ENCODE results near the gene LTBR.
"Not testable (repeated sequence)": the region's sequence is repeated elsewhere in the genome, so short reads cannot be mapped to it uniquely, and the experiment has no call there.

LTBR gene

DNA sequence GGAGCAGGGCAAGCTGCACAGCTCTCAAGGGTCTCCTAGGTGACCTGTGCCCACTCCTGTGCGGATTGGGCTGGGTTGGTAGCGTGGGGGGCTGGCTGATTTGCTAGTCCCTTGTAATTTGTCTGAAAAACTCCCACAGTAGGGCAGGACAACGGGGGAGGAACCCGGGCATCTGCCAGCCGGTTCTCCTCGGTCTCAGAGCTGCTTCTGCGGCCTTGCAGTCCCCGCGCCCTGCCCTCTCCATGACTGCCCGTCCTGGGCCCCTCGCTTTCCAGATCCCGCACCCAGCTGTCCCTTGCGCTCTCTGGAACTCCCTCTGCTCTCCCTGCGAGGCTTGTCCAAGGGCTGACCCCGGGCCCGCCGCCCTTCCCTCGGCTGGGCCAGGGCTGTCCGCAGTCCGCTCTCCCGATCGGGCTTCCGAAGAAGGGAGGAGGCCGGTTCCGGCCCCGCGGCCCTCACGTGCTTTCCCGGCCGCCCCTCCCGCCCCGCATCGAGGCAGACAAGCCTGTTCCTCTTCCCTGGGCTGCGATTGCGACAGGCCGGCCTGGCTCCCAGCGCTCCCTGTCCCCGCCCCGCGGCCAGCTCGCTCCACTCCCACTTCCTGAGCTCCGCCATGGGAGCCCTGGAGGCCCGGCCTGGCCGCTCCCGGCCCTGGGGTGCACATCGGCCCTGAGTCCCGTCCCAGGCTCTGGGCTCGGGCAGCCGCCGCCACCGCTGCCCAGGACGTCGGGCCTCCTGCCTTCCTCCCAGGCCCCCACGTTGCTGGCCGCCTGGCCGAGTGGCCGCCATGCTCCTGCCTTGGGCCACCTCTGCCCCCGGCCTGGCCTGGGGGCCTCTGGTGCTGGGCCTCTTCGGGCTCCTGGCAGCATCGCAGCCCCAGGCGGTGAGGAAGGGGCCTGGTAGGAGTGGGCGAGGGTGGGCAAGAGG lies at the start of gene LTBR:
LTBR (plus strand) TSS at position 591 of the 927 bp plus-strand sequence; CDS start at position 788, 197 bp downstream.
- no peak for DNase-seq (ENCODE audit: low spot score)

DNA sequence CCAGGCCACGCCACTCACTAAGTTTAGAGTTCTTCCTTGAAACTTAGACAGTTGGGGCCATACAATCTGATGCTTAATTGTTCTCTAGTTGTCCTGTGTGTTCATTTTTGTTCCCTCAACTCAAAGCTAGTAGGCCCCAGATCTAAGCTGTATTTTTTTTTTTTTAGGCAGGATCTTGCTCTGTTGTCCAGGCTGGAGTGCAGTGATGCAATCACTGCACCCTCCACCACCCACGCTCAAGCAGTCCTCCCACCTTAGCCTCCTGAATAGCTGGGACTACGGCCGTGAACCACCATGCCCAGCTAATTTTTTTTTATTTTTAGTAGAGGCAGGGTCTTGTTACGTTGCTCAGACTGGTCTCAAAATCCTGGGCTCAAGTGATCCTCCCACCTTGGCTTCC lies 49.6 kb upstream of the LTBR start:
- no peak for DNase-seq (ENCODE audit: low spot score)

DNA sequence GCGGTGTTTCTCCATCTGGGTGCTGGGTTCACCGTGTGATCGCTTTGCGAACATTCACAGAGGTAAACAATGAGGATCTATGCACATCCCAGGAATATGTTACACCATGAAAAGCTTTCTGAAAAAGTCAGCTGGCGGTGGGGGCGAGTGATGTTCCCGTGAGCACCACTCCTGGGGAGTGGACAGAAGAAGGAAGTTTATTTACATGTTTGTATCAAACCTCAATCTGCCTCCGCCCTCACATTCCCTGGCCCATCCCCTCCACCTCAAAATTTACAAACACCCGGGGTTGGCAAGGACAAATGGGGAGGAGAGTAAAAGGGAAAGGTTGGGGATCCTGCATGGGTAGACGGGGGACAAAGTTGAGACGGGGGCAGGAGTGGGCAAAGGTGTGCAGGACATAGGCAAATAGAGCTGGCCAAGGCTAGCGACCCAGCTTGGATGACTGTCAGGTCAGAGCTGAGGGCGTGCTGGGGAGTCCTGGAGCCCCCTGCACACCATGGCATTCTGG lies 49.0 kb upstream of the LTBR start:
- DNase-seq (ENCODE audit: low spot score) = no peak

DNA sequence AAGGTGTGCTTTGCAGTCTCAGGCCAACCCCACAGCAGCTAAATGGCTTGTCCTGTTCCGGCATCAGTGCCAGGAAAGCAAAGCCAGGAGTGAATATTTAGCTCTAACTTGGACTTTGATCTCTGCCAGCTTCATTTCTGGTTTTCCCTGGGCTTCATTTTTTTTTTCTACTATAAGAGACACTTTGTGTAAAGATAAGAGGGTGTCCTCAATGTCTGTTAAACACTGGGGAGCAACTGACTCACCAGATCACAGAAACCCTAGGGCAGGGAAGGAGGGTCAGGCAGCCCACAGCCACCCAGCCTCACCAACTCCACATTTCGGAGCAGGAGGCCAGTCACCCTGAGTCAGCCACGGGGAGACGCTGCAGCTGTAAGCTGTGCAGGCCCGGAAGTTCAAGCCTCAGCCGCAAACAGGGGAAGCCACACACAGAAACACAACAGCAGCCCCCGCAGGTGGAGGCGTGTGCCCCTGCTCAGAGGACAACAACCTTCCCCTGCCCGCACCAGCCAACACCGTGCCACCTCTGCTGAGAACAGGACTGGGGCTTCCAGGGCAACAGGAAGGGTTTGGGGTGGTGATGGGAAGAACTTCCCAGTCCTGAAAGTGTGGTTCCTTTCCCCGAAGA lies 48.4 kb upstream of the LTBR start:
- peak; percentile 88 for DNase-seq (ENCODE audit: low spot score)

DNA sequence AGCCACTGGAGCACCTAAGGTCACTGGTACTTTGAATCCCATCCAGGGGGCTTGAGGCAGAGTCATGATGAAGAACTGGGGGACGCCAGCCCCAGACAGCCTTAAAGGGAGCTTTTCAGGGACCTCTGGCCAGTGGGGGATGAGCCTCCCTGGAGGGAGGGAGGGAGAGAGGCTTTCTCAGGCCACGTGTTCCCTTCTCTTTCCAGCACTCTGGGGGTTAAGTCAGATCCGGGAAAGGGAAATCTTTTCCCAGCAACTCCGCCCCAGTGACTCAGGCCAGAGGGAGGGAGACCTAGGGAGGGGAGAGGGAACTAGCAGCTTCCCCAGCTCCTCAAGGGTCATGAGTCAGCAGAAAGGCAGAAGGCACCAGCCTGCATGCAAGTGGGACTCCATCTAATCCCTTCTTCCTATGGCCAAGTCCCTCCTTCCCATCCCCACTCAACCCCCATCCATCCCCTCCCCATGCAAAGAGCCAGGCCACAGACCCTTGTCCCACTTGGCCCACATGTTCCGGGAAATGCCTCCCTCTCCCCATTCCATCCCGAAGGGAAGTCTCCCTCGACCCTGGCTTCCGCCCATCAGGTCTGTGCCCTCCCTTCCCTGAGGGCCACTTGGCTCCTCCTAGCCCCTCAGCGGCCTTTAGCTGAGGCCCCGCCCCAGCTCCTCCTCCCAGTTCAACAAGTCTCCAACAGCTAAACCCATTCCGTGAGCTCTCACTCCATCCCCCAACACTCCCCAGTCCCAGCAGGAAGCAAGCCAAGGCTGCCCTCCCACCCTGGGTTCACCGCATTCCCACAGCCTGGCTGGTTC lies 47.7 kb upstream of the LTBR start:
- peak; percentile 40 for DNase-seq (ENCODE audit: low spot score)

DNA sequence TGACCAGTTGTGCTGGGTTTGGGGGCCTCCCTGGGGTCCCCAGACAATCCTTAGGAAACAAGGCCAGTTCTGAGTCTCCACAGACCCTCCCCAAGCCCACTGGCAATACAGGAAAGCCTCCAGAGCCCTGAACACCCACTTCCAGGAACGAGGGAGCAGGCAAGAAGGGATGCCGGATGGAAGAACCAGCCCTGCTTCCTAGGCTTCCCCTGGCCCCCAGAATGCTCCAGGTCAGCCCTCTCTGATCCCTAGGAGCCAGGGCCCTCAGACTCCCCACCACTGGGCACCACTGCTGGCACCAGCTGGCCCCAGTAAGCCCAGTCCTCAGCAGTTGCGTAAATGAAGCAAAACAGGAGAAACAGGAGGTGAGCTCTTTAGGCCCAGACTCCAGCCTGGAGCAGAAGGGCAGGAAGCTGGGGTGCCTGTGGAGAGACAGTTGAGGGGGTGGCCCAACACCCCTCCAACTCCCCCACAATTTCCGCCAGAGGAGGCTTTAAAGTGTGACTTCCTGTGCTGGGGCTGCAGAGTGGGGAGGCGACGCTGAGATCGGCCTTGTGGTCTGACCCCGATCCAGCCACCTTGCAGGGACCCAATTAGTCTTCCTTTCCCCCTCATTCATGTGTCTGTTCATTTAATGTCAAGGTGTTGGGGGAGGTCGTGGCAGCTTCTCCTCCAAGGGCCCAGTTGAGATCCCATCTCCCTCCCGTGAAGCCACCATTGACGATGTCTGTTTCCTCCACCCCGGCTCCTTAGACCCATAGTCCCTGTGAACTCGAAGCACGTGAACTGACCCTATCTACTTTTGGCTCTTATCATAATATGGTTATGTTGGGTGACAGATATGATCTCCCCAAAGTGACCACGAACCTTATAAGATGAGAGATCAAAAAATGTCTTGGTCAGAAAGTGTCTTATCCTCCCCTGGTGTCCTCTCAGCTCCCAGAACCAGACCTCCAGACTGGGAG lies 46.8 kb upstream of the LTBR start:
- DNase-seq (ENCODE audit: low spot score) = peak; percentile 73

DNA sequence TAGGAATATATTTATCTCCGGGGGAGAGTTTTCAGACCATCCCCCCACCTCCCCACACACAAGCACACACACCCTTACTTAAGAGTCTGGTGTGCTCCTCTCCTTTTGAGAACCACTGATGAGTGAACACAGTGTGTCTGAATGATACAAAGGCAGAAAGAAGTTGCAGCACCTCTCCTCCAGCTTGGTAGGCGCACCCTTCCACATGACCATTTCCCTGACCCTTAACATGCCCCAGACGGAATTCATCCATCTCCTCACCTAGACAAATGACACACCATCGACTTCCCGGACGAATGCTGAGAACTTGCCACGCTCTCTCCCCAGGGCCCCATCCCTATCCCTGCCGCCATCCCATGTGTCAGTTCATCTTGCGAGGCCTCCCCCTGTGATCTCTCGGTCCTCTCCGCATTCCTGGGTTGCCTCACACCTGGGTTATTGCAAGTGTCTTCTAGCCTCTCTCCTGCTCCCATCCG lies 46.0 kb upstream of the LTBR start:
- no peak for DNase-seq (ENCODE audit: low spot score)

DNA sequence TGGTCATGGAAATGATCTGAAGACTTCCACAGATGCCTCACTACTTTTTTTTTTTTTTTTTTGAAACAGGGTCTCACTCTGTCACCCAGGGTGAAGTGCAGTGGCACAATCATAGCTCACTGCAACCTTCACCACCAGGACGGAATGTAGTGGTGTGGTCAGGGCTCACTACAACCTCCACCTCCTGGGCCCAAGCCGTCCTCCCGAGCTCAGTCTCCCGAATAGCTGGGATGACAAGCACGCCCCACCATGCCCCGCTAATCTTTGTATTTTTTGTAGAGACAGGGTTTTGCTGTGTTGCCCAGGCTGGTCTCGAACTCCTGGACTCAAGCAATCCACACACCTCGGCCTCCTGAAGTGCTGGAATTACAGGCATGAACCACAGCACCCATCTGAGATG lies 45.4 kb upstream of the LTBR start:
- DNase-seq (ENCODE audit: low spot score) = not testable (repeated sequence)

DNA sequence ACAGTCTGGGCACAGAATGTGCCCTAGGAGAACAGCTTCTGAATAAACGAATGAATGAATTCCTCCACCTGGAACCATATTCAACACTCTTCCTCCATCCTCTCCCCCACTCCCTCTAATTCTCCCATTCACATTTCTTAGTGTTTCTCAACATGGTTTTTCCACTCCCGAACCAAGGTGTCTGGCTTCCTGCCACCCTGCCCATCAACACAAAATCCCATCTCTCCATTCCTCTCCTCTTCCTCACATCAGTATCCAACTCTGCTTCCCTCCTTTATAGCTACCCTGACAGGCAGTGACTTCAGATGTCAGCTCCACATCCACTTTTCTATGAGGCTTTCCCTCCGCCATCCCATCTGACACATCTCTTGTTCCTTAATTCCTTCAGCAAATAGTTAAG lies 45.0 kb upstream of the LTBR start:
- DNase-seq (ENCODE audit: low spot score) = no peak

DNA sequence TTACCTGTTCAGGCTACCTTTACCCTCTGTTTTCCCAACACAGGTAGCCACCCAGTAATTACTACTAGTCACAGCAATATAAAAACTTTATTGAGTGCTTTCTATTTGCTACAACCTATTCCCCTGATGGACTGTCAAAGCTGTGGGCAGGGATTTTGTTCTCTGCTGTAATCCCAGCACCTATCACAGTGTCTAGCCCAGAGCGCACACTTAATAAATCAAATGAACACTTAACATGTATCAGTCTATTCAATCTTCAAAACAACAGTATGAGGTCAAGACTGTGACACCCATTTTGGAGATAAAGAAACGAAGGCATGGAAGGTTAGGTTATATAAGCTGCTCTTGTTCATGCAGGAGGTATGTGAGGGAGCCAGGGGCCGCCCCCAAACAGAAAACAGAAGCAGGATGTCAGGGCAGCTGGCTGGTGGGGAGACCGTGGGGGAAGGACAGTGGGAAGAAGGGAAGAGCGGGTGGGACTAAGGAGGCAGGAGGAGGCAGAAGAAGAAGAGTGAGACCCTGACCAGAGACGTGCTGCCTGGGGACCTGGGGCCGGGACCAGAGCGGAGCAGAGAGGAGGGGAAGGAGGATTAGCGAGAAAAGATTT lies 43.8 kb upstream of the LTBR start:
- no peak for DNase-seq (ENCODE audit: low spot score)

DNA sequence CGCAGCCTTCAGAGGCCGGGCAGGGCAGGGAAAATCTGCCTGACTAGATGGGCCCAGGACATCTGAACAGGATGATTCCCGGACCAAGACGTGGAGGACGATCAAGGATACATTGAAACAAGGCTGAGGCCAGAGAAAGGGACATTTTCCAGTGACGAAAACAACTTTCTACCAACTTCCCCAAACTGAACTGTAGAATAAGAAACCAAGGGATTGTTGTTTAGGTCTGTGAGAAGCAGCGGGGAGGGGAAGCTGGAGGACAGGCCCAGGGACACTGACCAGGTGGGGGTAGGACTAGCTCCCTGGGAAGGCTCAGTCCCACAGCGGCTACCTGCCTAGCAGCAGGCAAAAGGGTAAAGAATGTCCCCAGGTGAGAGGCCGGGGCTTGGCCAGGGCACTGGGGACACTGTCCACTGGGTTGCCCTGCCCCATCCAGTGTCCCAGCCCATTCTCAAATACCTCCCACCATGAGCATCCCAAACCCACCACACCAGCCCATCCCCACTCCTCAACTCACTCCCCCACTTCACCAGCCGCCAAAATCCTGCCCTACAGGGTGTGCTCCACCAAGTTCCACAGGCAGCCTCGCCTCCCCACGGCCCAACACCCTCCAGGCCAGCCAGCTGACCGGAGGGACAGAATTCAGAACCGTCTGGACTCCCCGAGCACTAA lies 43.1 kb upstream of the LTBR start:
- DNase-seq (ENCODE audit: low spot score) = no peak

DNA sequence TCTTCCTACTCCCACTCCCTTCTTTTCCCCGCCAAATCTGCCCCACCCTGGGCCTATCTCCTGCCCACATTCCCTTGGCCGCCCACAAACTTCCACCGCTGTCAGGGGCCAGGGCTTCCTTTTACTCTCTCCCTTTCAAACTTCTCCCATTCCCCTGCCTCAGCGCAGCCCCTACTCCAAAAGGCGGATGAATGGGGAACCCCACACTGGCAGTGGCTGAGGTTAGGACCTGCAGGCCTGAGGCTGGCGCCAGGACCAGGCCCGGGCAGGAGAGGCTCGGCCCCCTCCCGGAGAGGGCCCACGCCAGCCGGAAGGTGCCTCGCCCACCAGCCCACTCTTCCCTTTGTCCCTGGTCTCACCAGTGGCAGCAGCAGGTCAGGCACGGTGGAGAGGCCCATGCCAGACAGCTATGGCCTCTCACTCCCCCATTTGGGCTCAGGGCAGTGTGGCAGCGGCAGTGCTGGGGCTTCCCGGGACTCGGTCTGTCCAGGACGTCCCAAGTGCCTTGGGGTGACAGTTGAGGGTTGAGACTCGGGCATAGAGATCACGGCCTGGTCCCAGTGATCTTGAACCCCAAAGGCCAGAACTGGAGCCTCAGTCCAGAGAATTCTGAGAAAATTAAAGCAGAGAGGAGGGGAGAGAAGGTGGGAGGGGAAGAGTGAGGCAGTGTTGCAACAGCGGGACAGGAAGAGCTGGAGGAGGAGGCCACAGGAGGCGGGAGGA lies 42.4 kb upstream of the LTBR start, which contains the start of gene TNFRSF1A:
TNFRSF1A (minus strand) TSS at position 660 of the 723 bp plus-strand sequence; CDS start at position 398, 262 bp downstream.
- DNase-seq (ENCODE audit: low spot score) = peak; percentile 61

DNA sequence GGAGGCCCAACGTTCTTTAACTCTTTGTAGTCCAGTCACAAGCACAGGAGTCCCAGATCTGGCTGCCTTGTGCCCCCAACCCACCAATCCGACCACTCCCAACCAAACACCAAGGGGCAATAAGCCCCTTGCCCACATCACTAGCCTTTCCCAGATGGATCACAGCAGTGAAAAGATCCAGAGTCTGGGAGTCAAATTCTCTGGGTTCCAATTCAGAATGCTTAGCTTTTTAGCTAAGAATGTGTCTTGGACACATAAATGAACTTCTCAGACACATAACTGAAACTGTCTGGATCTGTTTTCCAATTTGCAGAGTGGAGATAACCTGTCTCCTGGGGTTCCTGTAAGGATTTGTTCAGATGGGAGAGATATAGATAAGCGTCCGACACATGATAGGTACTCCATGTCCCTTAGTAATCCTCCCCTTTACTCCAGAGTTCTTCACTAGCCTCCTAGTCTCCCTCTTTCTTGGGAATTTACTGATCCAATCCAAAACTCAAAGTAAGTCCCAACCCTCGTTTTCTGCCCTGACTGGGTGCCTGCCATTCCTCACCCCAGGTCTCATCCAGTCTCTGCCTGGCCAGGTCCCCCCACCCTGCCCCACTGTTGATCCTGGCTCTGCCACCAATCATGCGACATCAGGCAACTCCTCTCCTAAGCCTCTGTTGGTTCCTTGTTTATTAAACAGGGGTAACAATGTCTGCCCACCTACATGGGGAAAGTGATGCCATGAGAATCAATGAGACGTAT lies 41.6 kb upstream of the LTBR start:
- no peak for DNase-seq (ENCODE audit: low spot score)

DNA sequence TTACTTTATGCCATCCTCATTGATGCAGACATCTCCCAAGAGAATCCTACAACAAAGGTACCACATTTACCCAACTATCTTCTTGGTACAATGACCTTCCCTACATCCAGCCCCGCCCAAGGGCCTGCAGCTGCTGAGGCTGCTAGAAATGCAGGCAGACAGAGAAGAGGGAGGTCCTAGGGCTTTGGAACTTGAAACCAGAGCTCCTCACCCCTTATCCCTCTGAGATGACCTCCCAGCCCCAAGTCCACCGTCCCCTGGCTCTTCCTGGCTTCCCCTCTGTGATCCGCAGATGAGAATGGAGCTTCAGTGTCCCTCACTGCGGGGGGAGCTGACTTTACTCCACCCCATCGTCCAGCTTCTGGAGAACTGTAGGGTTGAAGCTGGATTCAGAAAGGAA lies 40.4 kb upstream of the LTBR start:
- no peak for DNase-seq (ENCODE audit: low spot score)

DNA sequence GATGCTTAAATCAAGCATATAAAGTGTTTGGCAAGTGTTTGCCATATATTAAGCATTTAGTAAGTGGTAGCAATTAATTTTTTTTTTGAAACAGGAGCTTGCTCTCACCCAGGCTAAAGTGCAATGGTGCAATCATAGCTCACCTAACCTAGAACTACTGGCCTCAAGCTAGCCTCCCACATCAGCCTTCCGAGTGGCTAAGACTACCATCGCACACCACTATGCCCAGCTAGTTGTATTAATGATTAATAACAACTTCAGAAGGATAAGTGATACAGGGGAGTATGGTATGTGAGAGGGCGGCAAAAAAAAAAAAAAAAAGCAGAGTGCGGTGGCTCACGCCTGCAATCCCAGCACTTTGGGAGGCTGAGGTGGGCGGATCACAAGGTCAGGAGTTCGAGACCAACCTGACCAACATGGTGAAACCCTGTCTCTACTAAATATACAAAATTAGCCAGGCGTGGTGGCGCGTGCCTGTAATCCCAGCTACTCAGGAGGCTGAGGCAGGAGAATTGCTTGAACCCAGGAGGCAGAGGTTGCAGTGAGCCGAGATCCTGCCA lies 39.8 kb upstream of the LTBR start:
- not testable (repeated sequence) for DNase-seq (ENCODE audit: low spot score)

DNA sequence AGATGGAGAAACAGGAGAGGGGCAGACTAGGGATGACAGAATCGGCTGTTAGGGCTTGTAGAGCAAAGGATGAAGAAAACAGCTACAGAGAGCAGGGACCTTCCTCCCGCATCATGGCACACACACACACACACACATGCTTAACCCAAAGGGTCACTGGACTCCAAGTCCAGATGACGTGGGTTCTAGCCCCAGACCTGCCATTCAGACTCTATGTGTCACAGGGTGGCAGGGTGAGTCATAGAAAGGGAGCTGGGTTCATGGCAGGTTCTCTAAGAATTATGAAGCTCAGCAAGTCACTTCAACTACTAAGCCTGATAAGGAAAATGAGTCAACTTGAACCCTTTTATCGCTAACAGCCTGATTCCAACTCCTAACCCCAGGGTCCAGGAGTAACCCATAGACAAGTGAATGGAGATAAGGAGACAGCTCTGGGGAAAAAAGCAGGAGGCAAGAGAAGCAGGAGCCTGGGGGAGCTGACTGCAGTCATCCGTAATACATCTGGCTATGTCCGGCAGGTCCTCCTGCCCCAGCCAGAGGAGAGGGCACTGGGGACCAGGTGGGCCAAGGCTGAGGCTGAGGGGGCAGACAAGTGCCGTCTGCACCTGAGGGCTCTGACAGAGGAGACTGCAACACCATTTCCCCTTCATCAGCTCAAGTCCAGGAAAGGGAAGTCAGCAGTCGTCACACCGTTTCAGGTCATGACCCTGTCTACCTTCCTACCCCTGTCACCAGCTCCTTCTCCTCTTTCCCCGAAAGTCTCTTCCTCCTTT lies 38.5 kb upstream of the LTBR start:
- no peak for DNase-seq (ENCODE audit: low spot score)

DNA sequence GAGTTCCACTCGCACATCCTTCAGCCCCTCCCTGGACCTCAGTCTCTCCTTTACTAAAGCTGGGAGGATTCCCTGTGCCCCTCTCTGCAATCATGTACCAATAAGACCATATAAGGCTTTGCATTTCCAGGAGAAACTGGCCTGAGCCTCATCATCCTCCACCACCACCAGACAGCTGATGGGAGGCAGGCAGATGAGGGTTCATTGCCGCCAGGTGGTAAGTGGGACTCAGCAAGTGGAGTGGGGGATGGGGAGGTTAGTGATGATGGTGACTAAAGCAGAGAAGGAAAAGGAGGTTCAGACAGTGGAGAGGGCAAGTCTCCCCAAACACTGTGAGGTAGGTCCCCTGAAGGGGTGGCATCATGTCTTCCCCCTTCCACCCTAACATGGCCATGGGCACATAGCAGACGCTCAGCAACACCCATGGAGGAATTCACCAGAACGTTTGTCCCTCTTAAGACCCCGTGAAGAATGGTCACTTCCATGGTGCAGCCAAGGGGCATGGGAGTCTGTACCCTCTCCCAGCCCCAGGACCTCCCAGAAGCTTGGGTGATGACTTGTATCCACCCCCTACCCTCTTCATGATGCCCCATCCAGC lies 37.6 kb upstream of the LTBR start:
- DNase-seq (ENCODE audit: low spot score) = no peak
